Karpas-422 (cell line): ENCODE measurements around the gene SYNPO2. TPM values are rescaled to one million over a fixed set of nuclear protein-coding genes. Genes with fewer than 3 reads are reported as not detected.

Experiments used
- DNase-seq: peaks from one replicate; pipeline ENCODE4 v3.0.0-alpha.2; 2015
- H2AFZ ChIP-seq: fragments of 200-600 bp; sonication (generic); 2 replicates; pipeline ENCODE4 v1.6.1; 2014; ENCODE audit warnings: antibody characterized with exemption, low read length, mixed read lengths
- H3K27ac ChIP-seq: fragments of 200-600 bp; sonication (generic); 2 replicates; pipeline ENCODE4 v1.5.1; 2014; ENCODE audit warnings: mild to moderate bottlenecking, low read length, moderate library complexity
- H3K27me3 ChIP-seq: fragments of 200-600 bp; sonication (generic); 2 replicates; pipeline ENCODE4 v1.6.1; 2014; ENCODE audit warnings: low read length, mixed read lengths
- H3K36me3 ChIP-seq: fragments of 200-600 bp; sonication (generic); 2 replicates; pipeline ENCODE4 v1.6.1; 2014; ENCODE audit warnings: low read length, mixed read lengths; ENCODE audit not compliant: insufficient read depth
- H3K4me1 ChIP-seq: fragments of 200-600 bp; sonication (generic); 2 replicates; pipeline ENCODE4 v1.6.1; 2014; ENCODE audit warnings: mild to moderate bottlenecking, low read length, mixed read lengths
- H3K4me2 ChIP-seq: fragments of 200-600 bp; sonication (generic); 2 replicates; pipeline ENCODE4 v1.6.1; 2014; ENCODE audit warnings: low read length, low read depth, mild to moderate bottlenecking; ENCODE audit not compliant: poor library complexity, severe bottlenecking
- H3K4me3 ChIP-seq: fragments of 200-600 bp; sonication (generic); 2 replicates; pipeline ENCODE4 v1.5.1; 2014; ENCODE audit warnings: mild to moderate bottlenecking, antibody characterized with exemption, low read length, mixed read lengths
- H3K79me2 ChIP-seq: fragments of 200-600 bp; sonication (generic); 2 replicates; pipeline ENCODE4 v1.6.1; 2014; ENCODE audit warnings: mild to moderate bottlenecking, low read length, mixed read lengths
- H3K9ac ChIP-seq: fragments of 200-600 bp; sonication (generic); 2 replicates; pipeline ENCODE4 v1.6.0; 2014; ENCODE audit warnings: low read length
- H3K9me2 ChIP-seq: fragments of 200-600 bp; sonication (generic), shearing (Covaris generic); replicated peaks from 2 replicates; pipeline ENCODE4 v1.6.0; 2014; ENCODE audit warnings: mild to moderate bottlenecking, low read length, moderate library complexity; ENCODE audit not compliant: insufficient read depth
- H3K9me3 ChIP-seq: fragments of 300-700, 200-600 bp; sonication (generic); 2 replicates; pipeline ENCODE4 v1.6.1; 2014; ENCODE audit warnings: low read length, mixed read lengths
- H4K20me1 ChIP-seq: fragments of 200-600 bp; sonication (generic); 2 replicates; pipeline ENCODE4 v1.6.1; 2014; ENCODE audit warnings: mild to moderate bottlenecking, antibody characterized with exemption, low read length, low read depth; ENCODE audit not compliant: insufficient read depth
- total RNA-seq: library from RNA; depleted of rRNA; stranded (reverse); fragments of >200 nt; shearing (Covaris generic); gene quantifications from 2 replicates; pipeline ENCODE4 v1.2.3, GENCODE V29; 2014; ENCODE audit warnings: low replicate concordance

SYNPO2 gene
- total RNA-seq, 1 experiment from 2014 or later = 1.2 TPM

DNA sequence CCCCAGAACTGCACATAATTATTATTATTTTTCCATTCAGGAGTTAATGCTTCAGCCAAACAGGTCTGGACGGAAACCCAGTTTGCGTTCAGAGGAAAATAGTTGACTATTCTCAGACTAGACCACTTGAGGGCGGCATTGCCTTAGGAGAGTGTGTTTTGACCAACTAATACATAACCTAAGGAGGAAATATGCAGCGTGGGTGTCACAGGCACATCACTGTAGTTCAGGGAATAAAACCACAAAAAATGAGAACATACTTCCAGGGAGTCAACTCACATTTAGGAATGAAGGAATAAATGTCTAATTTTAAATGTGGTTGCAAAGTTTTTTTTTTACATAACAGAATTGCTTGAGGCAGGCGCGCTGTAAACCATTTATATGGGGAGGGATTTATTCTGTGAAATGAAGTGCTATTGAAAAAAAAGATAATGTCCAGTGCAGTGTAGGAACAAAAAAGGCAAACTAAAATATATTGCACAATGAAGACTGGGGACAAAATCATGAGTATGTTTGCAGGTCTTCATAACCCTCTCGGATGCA is 93.3 kb downstream of the SYNPO2 start:
- Histone ChIP-seq H3K9ac (no peak overlapping the region), H3K36me3 (no peaks in the 10 kb centered on the region), H3K79me2 (no peaks in the 10 kb centered on the region), H4K20me1 (no peaks in the 10 kb centered on the region), H3K27me3 (no peaks in the 10 kb centered on the region), H3K4me3 (no peak overlapping the region), H3K9me3 (no peaks in the 10 kb centered on the region), H3K4me1 (no peaks in the 10 kb centered on the region), H3K9me2 (no peaks in the 10 kb centered on the region), H3K27ac (no peak overlapping the region), H3K4me2 (no peak overlapping the region), H2AFZ (no peak overlapping the region)
- peak; percentile 85 for DNase-seq

DNA sequence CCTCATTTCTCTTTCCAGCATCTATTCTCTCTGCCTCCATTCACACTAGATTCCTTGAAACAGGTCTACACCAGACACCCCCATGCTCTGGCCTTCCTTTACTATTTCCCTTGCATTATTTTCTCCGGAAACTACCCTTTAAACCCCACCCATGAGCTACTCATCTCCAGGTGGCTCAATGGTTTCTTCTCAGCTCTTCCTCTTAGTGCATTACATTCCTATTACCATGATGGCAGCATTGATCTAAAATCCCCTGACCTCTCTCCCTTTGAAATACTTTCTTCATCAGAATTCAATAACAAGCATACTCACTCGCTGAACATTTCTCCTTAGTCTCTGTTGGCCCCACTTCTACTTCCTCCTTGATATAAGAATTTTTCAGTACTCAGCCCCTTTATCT is 94.6 kb downstream of the SYNPO2 start:
- H3K9me3 ChIP-seq = no peaks in the 10 kb centered on the region
- H3K27me3 ChIP-seq = no peaks in the 10 kb centered on the region
- no peak overlapping the region for H3K4me3 ChIP-seq
- H3K9ac ChIP-seq = no peak overlapping the region
- H4K20me1 ChIP-seq = no peaks in the 10 kb centered on the region
- no peaks in the 10 kb centered on the region for H3K79me2 ChIP-seq
- no peaks in the 10 kb centered on the region for H3K4me1 ChIP-seq
- no peak overlapping the region for H3K4me2 ChIP-seq
- H3K27ac ChIP-seq = no peak overlapping the region
- no peak for DNase-seq
- H3K9me2 ChIP-seq = no peaks in the 10 kb centered on the region
- H2AFZ ChIP-seq = no peak overlapping the region
- H3K36me3 ChIP-seq = no peaks in the 10 kb centered on the region

DNA sequence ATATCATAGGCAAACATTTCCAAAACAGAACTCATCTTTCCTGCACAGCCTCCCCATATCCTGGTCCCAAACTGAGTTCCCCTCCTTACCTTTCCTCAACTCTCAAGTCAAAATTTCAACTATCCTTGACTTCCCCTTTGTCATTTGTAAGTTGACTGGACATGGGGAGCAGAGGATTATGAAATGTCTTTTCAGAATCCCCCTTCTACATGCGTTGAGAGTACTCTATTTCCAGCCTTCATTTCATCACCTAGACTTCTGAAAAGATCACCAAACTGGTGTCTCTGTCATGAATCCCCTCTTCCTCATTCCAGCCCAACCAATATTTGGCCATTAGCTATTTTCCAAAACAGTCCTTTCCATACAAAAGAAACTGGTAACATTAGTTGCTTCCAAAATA is 95.2 kb downstream of the SYNPO2 start:
- Histone ChIP-seq H4K20me1 (no peaks in the 10 kb centered on the region), H3K36me3 (no peaks in the 10 kb centered on the region), H3K27ac (no peak overlapping the region), H3K27me3 (no peaks in the 10 kb centered on the region), H3K79me2 (no peaks in the 10 kb centered on the region), H3K4me3 (no peak overlapping the region), H2AFZ (no peak overlapping the region), H3K9ac (no peak overlapping the region), H3K4me2 (no peak overlapping the region), H3K9me2 (no peaks in the 10 kb centered on the region), H3K4me1 (no peaks in the 10 kb centered on the region), H3K9me3 (no peaks in the 10 kb centered on the region)
- DNase-seq = no peak

- H3K9ac ChIP-seq = no peak overlapping the region
- no peaks in the 10 kb centered on the region for H4K20me1 ChIP-seq
- H3K4me1 ChIP-seq = no peaks in the 10 kb centered on the region
- no peaks in the 10 kb centered on the region for H3K9me3 ChIP-seq
- no peak overlapping the region for H3K4me3 ChIP-seq
- no peak overlapping the region for H3K27ac ChIP-seq
- H3K9me2 ChIP-seq = no peaks in the 10 kb centered on the region
- no peaks in the 10 kb centered on the region for H3K27me3 ChIP-seq
- no peak for DNase-seq
- no peaks in the 10 kb centered on the region for H3K36me3 ChIP-seq
- no peaks in the 10 kb centered on the region for H3K79me2 ChIP-seq
- H2AFZ ChIP-seq = no peak overlapping the region
- H3K4me2 ChIP-seq = no peak overlapping the region
Observed at GRCh38 chr4:118985170-118986000, 96.7 kb downstream of the SYNPO2 start.

GRCh38 chr4:118987959-118988634 is 99.4 kb downstream of the SYNPO2 start:
- Histone ChIP-seq H3K27ac (no peak overlapping the region), H3K9me3 (no peaks in the 10 kb centered on the region), H3K36me3 (no peaks in the 10 kb centered on the region), H4K20me1 (no peaks in the 10 kb centered on the region), H2AFZ (no peak overlapping the region), H3K4me2 (no peak overlapping the region), H3K4me3 (no peak overlapping the region), H3K79me2 (no peaks in the 10 kb centered on the region), H3K4me1 (peaks cover 8% of the 10 kb centered on the region), H3K27me3 (no peaks in the 10 kb centered on the region), H3K9ac (no peak overlapping the region), H3K9me2 (no peaks in the 10 kb centered on the region)
- DNase-seq = no peak

- no peak overlapping the region for H2AFZ ChIP-seq
- no peaks in the 10 kb centered on the region for H3K79me2 ChIP-seq
- no peak overlapping the region for H3K4me3 ChIP-seq
- no peaks in the 10 kb centered on the region for H3K27me3 ChIP-seq
- no peaks in the 10 kb centered on the region for H3K9me2 ChIP-seq
- no peaks in the 10 kb centered on the region for H3K9me3 ChIP-seq
- H3K9ac ChIP-seq = no peak overlapping the region
- DNase-seq = no peak
- no peak overlapping the region for H3K27ac ChIP-seq
- H4K20me1 ChIP-seq = no peaks in the 10 kb centered on the region
- no peaks in the 10 kb centered on the region for H3K36me3 ChIP-seq
- no peak overlapping the region for H3K4me2 ChIP-seq
- peaks cover 8% of the 10 kb centered on the region for H3K4me1 ChIP-seq
Observed at GRCh38 chr4:118988635-118988972, 100.0 kb downstream of the SYNPO2 start.

DNA sequence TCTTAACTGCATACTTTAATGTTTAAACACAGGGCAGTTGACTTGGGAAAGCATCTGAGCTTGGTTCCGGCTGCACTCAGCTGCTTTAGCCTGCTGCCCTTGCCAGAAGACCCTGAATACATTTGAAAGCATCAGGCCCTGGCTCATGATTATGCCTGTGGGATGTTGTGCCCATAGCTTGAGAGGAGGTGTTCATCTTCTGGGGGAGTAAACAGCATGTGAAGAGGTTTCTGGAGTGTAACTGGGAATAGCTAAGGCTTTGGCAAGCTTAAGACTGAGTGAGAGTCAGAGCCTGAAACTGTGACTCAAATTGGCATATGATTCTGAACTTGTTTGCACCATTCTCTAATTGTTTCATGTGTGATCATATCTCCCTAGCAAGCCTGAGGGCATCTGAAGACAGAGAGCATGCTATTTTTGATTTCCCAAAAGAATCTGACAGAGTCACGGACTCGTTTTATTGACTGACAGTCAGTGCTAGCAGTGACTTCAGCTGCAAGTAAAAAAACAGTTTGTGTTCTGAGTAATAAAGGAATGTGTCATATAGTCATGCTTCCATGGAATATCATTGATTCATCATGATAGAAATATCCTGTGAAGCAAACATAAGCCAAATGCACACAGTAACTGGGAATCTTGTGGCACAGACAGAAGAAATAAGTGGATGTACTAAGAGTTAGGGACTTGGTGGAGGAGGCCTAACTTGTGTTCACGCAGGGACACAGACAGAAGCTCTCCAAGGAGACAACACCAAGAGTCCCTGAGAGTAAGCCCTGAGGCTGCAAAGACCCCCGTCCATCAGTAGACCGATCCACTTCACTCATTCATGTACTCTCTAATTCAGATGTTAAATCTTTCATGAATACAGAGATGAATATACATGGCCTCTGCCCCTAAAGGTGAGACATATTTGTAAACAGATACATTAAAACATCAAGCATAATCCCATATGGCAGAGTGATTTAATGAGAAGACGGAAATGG is 100.7 kb downstream of the SYNPO2 start:
- Histone ChIP-seq H3K4me3 (no peak overlapping the region), H3K27ac (no peak overlapping the region), H3K27me3 (no peaks in the 10 kb centered on the region), H2AFZ (no peak overlapping the region), H3K4me2 (no peak overlapping the region), H4K20me1 (no peaks in the 10 kb centered on the region), H3K36me3 (no peaks in the 10 kb centered on the region), H3K79me2 (no peaks in the 10 kb centered on the region), H3K9me2 (no peaks in the 10 kb centered on the region), H3K9me3 (no peaks in the 10 kb centered on the region), H3K9ac (no peak overlapping the region), H3K4me1 (peaks cover 8% of the 10 kb centered on the region)
- no peak for DNase-seq
